HT-29 (cell line): ENCODE data around the gene ANAPC2. TPM values are rescaled to one million over a fixed set of nuclear protein-coding genes. Genes with fewer than 3 reads are reported as not detected.

ENCODE experiments used
- DNase-seq: peaks from one replicate; pipeline ENCODE4 v3.0.0-alpha.2; 2015; ENCODE audit warnings: low spot score
- small RNA-seq: library from RNA; depleted of rRNA; stranded (forward); fragments of <200 nt; gene quantifications from one replicate; pipeline ENCODE3, GENCODE V24; 2014
- total RNA-seq: library from RNA; depleted of rRNA; stranded (reverse); fragments of >200 nt; shearing (Covaris generic); gene quantifications from 2 replicates; pipeline ENCODE4 v1.2.3, GENCODE V29; 2014; rRNA removed

The ANAPC2 gene
- total RNA-seq, 1 experiment from 2014 or later, result 64.0 TPM

- DNase-seq, result peak; percentile 38
These were observed 59.4 kb downstream of the ANAPC2 start for GRCh38 chr9:137128862-137129455.

GRCh38 chr9:137128158-137128861, 60.0 kb downstream of the ANAPC2 start:
- DNase-seq, result peak; percentile 44

DNA sequence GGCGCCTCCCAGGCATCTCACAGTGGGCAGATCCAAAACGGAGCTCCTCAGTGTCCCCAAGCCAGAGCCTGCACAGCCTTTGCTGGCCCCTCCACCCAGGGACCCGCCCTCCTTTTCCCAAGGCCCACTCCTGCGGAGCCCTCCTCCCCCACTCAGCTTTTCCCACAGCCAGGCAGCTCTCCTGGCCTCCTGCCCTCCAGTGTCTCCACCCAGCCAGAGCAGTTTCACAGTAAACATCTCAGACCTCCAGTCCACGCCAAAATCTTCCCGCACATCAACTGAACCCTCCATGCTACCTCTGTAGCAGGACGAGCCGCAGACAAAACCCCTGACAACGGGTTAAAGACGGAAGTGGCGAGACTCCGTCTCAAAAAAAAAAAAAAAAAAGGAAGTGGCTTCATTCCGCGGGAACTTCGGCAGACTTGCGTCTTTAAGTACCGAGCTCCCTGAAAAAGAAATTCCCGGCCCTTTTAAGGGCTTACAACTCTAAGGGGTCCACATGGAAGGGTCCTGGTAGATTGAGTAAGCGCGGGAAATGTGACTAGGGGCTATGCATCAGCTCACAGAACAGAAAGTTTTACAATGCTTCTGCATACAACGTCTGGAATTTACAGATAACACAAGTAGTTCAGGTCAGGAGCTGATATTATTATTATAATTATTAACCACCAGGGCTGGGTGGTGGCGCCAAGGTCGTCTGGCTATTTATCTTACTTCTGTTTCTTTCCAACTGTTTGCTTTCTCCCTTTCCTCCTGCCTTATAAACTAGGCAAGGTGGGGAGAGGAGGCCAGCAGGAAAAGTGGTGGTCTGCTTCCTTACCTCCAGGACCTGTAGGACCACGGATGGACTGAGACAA, 60.8 kb downstream of the ANAPC2 start:
- peak; percentile 46 for DNase-seq

DNA sequence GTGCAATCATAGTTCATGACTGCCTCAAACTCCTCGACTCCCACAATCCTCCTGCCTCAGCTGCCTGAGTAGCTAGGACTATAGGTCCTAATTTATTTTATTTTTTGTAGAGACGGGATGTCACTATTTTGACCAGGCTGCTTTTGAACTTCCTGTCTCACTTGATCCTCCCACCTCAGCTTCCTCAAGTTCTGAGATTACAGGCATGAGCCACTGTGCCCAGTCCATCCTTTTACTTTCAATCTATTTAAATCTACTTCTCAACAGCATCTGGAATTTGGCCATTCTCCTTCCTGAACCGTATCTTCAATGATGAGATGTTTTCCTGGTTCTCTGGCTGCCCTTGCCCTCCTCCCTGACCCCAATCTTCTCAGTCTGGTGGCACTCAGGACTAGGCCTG, 61.6 kb downstream of the ANAPC2 start:
- DNase-seq, result no peak

Small RNAs within 50 kb of the gene (small RNA-seq; reads per million reads assigned to genes)
- not detected for gene MIR3621

Other genes starting within 250 kb of the ANAPC2 start
- gene FBXW5, start 243.8 kb downstream of the ANAPC2 start, total RNA-seq, result 379 and 389 TPM in 2 replicates
- gene C8G, start 243.3 kb downstream of the ANAPC2 start, total RNA-seq, result 0.71 and 2.6 TPM in 2 replicates
- 0.58 and 0.94 TPM in 2 replicates for gene LCN12, start 236.3 kb downstream of the ANAPC2 start, total RNA-seq
- not detected in 2 replicates for gene PTGDS, start 211.1 kb downstream of the ANAPC2 start, total RNA-seq
- not detected in 2 replicates for gene LCNL1, start 205.6 kb downstream of the ANAPC2 start, total RNA-seq
- gene PAXX, start 196.1 kb downstream of the ANAPC2 start, total RNA-seq, result 169 and 179 TPM in 2 replicates
- 17.0 and 24.1 TPM in 2 replicates for gene CLIC3, start 192.0 kb downstream of the ANAPC2 start, total RNA-seq
- gene ABCA2, start 160.3 kb downstream of the ANAPC2 start, total RNA-seq, result 92.6 and 99.9 TPM in 2 replicates
- gene FUT7, start 156.5 kb downstream of the ANAPC2 start, total RNA-seq, result 0.36 and 0.42 TPM in 2 replicates
- 59.9 and 84.3 TPM in 2 replicates for gene NPDC1, start 142.4 kb downstream of the ANAPC2 start, total RNA-seq
- gene ENTPD2, start 134.5 kb downstream of the ANAPC2 start, total RNA-seq, result 2.5 and 2.7 TPM in 2 replicates
- gene SAPCD2, start 118.0 kb downstream of the ANAPC2 start, total RNA-seq, result 217 and 239 TPM in 2 replicates
- gene UAP1L1, start 111.0 kb downstream of the ANAPC2 start, total RNA-seq, result 3.7 and 5.3 TPM in 2 replicates
- 82.2 and 104 TPM in 2 replicates for gene MAN1B1, start 101.6 kb downstream of the ANAPC2 start, total RNA-seq
- 290 and 324 TPM in 2 replicates for gene DPP7, start 73.8 kb downstream of the ANAPC2 start, total RNA-seq
- 0.39 and 3.0 TPM in 2 replicates for gene GRIN1, start 49.4 kb downstream of the ANAPC2 start, total RNA-seq
- gene LRRC26, start 18.5 kb downstream of the ANAPC2 start, total RNA-seq, result 0.43 and 0.44 TPM in 2 replicates
- not detected in 2 replicates for gene TMEM210, start 16.5 kb downstream of the ANAPC2 start, total RNA-seq
- gene SSNA1, start 116 bp upstream of the ANAPC2 start, total RNA-seq, result 184 and 208 TPM in 2 replicates
- 63.1 and 66.3 TPM in 2 replicates for gene TPRN, start 12.2 kb upstream of the ANAPC2 start, total RNA-seq
- 44.7 and 51.5 TPM in 2 replicates for gene TMEM203, start 17.1 kb upstream of the ANAPC2 start, total RNA-seq
- 19.0 and 23.9 TPM in 2 replicates for gene NDOR1, start 17.1 kb upstream of the ANAPC2 start, total RNA-seq
- 0.55 and 1.7 TPM in 2 replicates for gene RNF208, start 33.7 kb upstream of the ANAPC2 start, total RNA-seq
- gene CYSRT1, start 36.6 kb upstream of the ANAPC2 start, total RNA-seq, result 1.6 and 2.4 TPM in 2 replicates
- 0.38 TPM in 1 of 2 replicates, not detected in the other for gene RNF224, start 38.9 kb upstream of the ANAPC2 start, total RNA-seq
- gene SLC34A3, start 42.3 kb upstream of the ANAPC2 start, total RNA-seq, result 0.15 TPM in 1 of 2 replicates, not detected in the other
- gene TUBB4B, start 52.7 kb upstream of the ANAPC2 start, total RNA-seq, result 607 and 627 TPM in 2 replicates
- gene STPG3, start 62.7 kb upstream of the ANAPC2 start, total RNA-seq, result not detected in 2 replicates
- 111 and 115 TPM in 2 replicates for gene NELFB, start 66.8 kb upstream of the ANAPC2 start, total RNA-seq
- gene TOR4A, start 89.2 kb upstream of the ANAPC2 start, total RNA-seq, result 210 and 226 TPM in 2 replicates
- 107 and 116 TPM in 2 replicates for gene NRARP, start 113.7 kb upstream of the ANAPC2 start, total RNA-seq
- 7.6 and 14.1 TPM in 2 replicates for gene EXD3, start 234.6 kb upstream of the ANAPC2 start, total RNA-seq
- gene NOXA1, start 234.8 kb upstream of the ANAPC2 start, total RNA-seq, result 1.5 and 3.7 TPM in 2 replicates